ENCODE measurements around the gene A3GALT2.

The A3GALT2 gene

DNA sequence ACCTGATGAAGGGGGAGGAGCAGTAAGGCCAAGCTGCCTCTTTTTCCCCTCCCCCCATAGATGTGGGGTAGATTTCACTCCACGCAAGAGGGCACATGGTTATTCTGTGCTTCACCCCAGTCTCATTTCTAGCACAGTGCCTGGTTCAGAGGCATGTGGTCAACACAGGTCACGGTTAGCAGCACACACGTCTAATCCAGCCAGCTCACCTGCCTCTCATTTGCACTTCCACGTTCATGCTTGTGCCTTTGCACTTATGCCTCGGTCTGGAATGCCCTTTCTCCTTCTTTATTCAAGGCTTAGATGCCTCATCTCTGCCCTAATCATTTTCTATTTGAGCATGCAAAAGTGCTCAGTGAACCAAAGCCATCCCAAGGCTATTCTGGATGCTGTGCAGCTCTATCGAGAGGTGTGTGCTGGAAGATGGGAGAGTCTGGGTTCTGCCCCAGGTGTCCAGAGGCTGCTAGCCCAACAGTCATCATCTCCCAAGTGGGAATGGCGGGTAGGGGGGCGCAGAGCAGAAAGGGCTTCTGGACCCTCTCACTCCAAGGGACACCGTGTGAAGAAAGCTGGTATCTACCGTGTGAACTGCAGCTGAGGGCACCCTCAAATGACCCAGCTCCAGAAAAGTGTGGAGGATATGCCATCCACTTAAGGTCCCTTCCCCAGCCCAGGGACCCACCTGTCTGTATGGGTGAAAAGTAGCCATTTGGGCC, 2.1 kb upstream of the A3GALT2 start:
- TF ChIP-seq, protein P1, sequence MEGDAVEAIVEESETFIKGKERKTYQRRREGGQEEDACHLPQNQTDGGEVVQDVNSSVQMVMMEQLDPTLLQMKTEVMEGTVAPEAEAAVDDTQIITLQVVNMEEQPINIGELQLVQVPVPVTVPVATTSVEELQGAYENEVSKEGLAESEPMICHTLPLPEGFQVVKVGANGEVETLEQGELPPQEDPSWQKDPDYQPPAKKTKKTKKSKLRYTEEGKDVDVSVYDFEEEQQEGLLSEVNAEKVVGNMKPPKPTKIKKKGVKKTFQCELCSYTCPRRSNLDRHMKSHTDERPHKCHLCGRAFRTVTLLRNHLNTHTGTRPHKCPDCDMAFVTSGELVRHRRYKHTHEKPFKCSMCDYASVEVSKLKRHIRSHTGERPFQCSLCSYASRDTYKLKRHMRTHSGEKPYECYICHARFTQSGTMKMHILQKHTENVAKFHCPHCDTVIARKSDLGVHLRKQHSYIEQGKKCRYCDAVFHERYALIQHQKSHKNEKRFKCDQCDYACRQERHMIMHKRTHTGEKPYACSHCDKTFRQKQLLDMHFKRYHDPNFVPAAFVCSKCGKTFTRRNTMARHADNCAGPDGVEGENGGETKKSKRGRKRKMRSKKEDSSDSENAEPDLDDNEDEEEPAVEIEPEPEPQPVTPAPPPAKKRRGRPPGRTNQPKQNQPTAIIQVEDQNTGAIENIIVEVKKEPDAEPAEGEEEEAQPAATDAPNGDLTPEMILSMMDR (conservative IDR thresholded peaks at IDR 0.05; ENCODE audit: low read depth, low read length): no peak
- no peak overlapping the region for H3K4me3 ChIP-seq (ENCODE audit: low read depth, low read length)
- no peak for DNase-seq (ENCODE audit: low read depth)

DNA sequence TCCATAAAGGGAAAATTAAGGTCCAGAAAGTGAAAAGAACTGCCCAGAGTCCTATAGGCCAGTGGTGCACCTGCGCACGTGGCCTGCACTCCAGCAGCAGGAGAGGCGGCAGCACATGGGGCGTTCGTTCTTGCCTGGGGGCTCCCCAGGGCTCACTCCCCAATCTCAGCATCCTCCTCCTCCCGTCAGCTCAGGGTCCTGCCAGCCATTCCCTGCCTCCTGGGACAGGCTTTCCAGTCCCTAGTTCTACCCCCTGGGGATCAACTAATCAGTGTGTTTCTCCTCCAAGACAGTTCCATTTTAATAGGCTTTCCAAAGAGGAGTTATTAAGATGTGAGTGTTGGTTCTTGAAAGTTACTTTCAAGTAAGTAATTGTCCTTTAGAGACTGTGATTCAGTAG, 1.2 kb upstream of the A3GALT2 start:
- no peak for DNase-seq (ENCODE audit: low read depth)
- H3K4me3 ChIP-seq (ENCODE audit: low read depth, low read length): no peak overlapping the region
- TF ChIP-seq, protein P1 (conservative IDR thresholded peaks at IDR 0.05; ENCODE audit: low read depth, low read length): no peak

- H3K4me3 ChIP-seq (ENCODE audit: low read depth, low read length): no peak overlapping the region
- DNase-seq (ENCODE audit: low read depth): no peak
- TF ChIP-seq, protein P1 (conservative IDR thresholded peaks at IDR 0.05; ENCODE audit: low read depth, low read length): no peak
Measured at GRCh38 chr1:33321178-33321577, 280 bp upstream of the A3GALT2 start.

DNA sequence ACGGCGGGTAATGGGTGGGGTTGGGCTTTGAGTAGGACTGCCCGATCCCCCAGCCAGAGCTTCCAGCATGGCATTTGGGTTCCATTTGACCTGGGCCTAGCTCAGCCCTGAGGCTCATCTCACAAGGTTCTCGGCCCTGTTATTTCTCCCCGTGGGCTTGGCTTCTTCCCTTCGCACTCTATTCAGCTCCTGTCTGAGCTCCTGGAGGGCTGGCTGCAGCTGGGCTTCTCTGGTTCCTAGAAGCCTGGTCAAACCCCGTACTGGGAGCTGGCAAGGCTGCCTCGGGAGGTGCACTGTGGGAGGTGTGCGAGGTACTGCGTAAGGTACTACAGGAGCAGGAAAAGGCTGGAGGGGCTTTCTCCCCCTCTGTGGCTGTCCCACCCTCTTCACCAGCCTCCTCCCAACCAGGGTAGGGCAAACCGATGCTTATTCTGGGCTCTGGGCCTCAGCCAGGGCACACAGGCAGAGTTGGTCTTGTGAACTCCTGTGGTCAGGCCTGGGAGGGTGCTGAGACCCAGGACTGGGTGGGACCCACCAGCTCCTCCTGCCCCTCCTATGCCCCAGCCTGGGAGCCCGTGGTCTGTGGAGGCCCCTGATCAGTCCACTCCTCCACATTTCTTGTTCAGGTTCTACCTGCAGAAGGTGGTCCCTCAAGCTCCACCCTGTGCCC, 814 bp downstream of the A3GALT2 start:
- no peak overlapping the region for H3K4me3 ChIP-seq (ENCODE audit: low read depth, low read length)
- DNase-seq (ENCODE audit: low read depth): no peak
- TF ChIP-seq, protein P1 (conservative IDR thresholded peaks at IDR 0.05; ENCODE audit: low read depth, low read length): no peak

- TF ChIP-seq, protein P1 (conservative IDR thresholded peaks at IDR 0.05; ENCODE audit: low read depth, low read length): no peak
- no peak for DNase-seq (ENCODE audit: low read depth)
- no peak overlapping the region for H3K4me3 ChIP-seq (ENCODE audit: low read depth, low read length)
Measured at GRCh38 chr1:33319186-33319948, 1.5 kb downstream of the A3GALT2 start.

GRCh38 chr1:33317946-33318345, 3.0 kb downstream of the A3GALT2 start:
- H3K4me3 ChIP-seq (ENCODE audit: low read depth, low read length): no peak overlapping the region
- TF ChIP-seq, protein P1 (conservative IDR thresholded peaks at IDR 0.05; ENCODE audit: low read depth, low read length): no peak
- DNase-seq (ENCODE audit: low read depth): no peak

Measured in choroid plexus epithelial cell (primary cell).